Right lobe of liver (tissue), 6 donors: Measurements from ENCODE around the gene NRXN3. TPM values are rescaled to one million over a fixed set of nuclear protein-coding genes. Genes with fewer than 3 reads are reported as not detected.

Source experiments
- ATAC-seq, 4 donors: fragments of 200-7000 bp; cut with Tn5 transposase; one replicate each; pipeline ENCODE4 v1.9.1; 2020; ENCODE audit warnings: mild to moderate bottlenecking in 4 of 4, moderate library complexity in 4 of 4
- DNase-seq, 3 donors: peaks; one replicate each; pipeline ENCODE4 v3.0.0-alpha.2; 2020
- H3K27ac ChIP-seq, 3 donors: fragments of 200-600 bp; one replicate each; pipeline ENCODE4 v1.8.0; 2022
- H3K27me3 ChIP-seq, 2 donors: fragments of 200-600 bp; one replicate each; pipeline ENCODE4 v1.8.0; 2022
- H3K36me3 ChIP-seq, 4 donors: fragments of 200-600 bp; sonication (generic) in 1 of 4; one replicate each; pipeline versions ENCODE4 v1.5.1 to v1.8.0; 2017 to 2022; ENCODE audit warnings: control low read depth in 1 of 4
- H3K4me1 ChIP-seq, 4 donors: fragments of 200-600 bp; sonication (generic) in 1 of 4; one replicate each; pipeline versions ENCODE4 v1.5.1 to v1.8.0; 2017 to 2022; ENCODE audit warnings: control low read depth in 1 of 4
- H3K4me3 ChIP-seq, 3 donors: fragments of 200-600 bp; one replicate each; pipeline ENCODE4 v1.8.0; 2022
- H3K9me3 ChIP-seq, 4 donors: fragments of 200-600 bp; sonication (generic) in 1 of 4; one replicate each; pipeline versions ENCODE4 v1.5.1 to v1.8.0; 2017 to 2022; ENCODE audit warnings: control low read depth in 1 of 4
- CTCF ChIP-seq, 4 donors: fragments of 200-600 bp in 3 of 4; fragments of 450-650 bp in 1 of 4; IDR thresholded peaks; one replicate each; pipeline versions ENCODE4 v1.5.1 to v1.8.0; 2016 to 2022; ENCODE audit warnings: antibody characterized with exemption in 4 of 4, mild to moderate bottlenecking in 2 of 4
- POLR2A ChIP-seq: fragments of 450-650 bp; IDR thresholded peaks from one replicate; pipeline ENCODE4 v1.6.1; 2017; ENCODE audit warnings: antibody characterized with exemption, mild to moderate bottlenecking
- WGBS: methylation state at CpG from one replicate; pipeline ENCODE4 v1.1.6; 2018; ENCODE audit warnings: low coverage, low lambda C conversion rate; ENCODE audit not compliant: insufficient coverage; ENCODE audit errors: missing lambda C conversion rate; 5-methylcytosine and 5-hydroxymethylcytosine counted together
- intact Hi-C, 2 donors: fragments of 100-400 bp; cut with DNase I; formaldehyde crosslinking; loops; one replicate each; pipeline versions ENCODE4 v1.11.2 to v1.14.1; 2022
- total RNA-seq, 6 experiments: library from RNA; depleted of rRNA in 2 of 6; stranded (reverse); fragments of >200 nt in 2 of 6; fragmentation: NEBNext Ultra II Directional in 3 of 6; extraction: Animal tissue kit (Norgen Biotek cat#: 25700) in 3 of 6; gene quantifications; one replicate each; pipeline versions ENCODE4 v1.1.0 to v1.2.4, GENCODE V29; 2016 to 2023
- donor health status: DM: no; HTN: yes; CAD: no.
- donor health status: DM: no; HTN: no; CAD: no.
- donor health status: DM: no; HTN: no; CAD: no.
- donor health status: DM: no; HTN: yes; CAD: no.
- donor health status: DM: no; HTN: yes; CAD: no.

Gene NRXN3
- total RNA-seq, 6 experiments from 2014 or later = 0.06 to 0.51 (median 0.23) TPM; not detected in 1

DNA sequence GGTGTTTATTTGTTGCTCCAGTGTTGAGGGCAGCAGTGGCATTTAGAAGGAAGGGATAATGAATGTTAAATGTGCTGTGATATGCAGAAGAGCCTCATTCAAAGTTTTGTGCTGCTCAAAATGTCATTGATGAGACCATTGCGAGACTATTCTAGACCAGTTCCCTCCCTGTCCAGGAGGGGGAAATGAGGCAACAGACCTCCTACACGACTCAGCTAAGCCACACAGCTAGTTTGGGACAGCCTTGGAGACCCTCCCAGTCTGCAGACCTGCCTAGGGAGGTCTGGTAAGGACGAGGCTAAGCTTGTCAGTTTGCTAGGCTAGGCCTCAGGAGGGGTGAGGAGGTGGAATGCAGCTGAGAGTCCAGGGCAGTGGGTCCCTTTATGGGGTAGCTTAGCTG lies 116.0 kb downstream of the NRXN3 start:
- peak in 1 of 4 donors; percentile 25 for ATAC-seq
- Histone ChIP-seq H3K9me3 (no peaks in the 10 kb centered on the region), H3K27ac (no peak overlapping the region), H3K36me3 (no peaks in the 10 kb centered on the region), H3K27me3 (no peaks in the 10 kb centered on the region), H3K4me3 (no peak overlapping the region), H3K4me1 (no peaks in the 10 kb centered on the region)
- DNase-seq = no peak
- no CpG with 5 or more reads among the region's 3 CpGs for WGBS
- TF ChIP-seq CTCF (IDR thresholded peaks at IDR 0.05) = no peak
- TF ChIP-seq POLR2A = no peak
- intact Hi-C loops = no loop called here

GRCh38 chr14:78292003-78292402 lies 121.8 kb downstream of the NRXN3 start:
- H3K27ac ChIP-seq = no peak overlapping the region
- intact Hi-C loops = no loop called here
- no peaks in the 10 kb centered on the region for H3K9me3 ChIP-seq
- DNase-seq (no peak), ATAC-seq (no peak)
- H3K4me3 ChIP-seq = no peak overlapping the region
- H3K4me1 ChIP-seq = no peaks in the 10 kb centered on the region
- H3K36me3 ChIP-seq = no peaks in the 10 kb centered on the region
- 45% methylated on average over 3 of the region's 3 CpGs for WGBS
- H3K27me3 ChIP-seq = no peaks in the 10 kb centered on the region
- TF ChIP-seq CTCF (IDR thresholded peaks at IDR 0.05) (no peak), POLR2A (no peak)

DNA sequence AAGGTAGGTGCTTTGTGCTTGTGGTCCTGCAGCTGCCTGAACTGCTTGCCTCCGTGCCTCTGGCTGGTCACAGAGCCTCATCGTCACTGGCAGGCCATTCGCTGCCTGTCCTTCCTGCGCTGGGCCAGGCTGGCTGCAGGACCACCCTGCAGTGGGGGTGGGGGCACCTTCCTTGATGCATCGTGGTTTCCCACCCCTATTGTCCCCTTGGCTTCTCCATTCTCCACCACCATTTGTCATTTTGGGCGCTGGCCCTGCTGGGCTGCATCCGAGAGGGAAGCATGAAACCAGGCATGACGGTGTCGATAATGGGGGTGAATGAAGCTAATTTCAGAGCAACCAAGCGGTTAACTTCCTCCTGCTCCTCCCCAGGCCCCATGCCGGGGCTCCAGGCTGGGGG lies 127.7 kb downstream of the NRXN3 start:
- no peak for TF ChIP-seq POLR2A
- no peak for TF ChIP-seq CTCF (IDR thresholded peaks at IDR 0.05)
- no peak overlapping the region for H3K27ac ChIP-seq
- no peak overlapping the region for H3K4me3 ChIP-seq
- H3K9me3 ChIP-seq = no peaks in the 10 kb centered on the region
- H3K4me1 ChIP-seq = no peaks in the 10 kb centered on the region
- intact Hi-C loops = no loop called here
- DNase-seq (no peak), ATAC-seq (no peak)
- no peaks in the 10 kb centered on the region for H3K27me3 ChIP-seq
- H3K36me3 ChIP-seq = no peaks in the 10 kb centered on the region
- 34% methylated on average over 11 of the region's 11 CpGs for WGBS

- ATAC-seq (no peak), DNase-seq (no peak)
- H3K4me3 ChIP-seq = no peak overlapping the region
- H3K27ac ChIP-seq = no peak overlapping the region
- 57% methylated on average over 1 of the region's 1 CpG for WGBS
- no peaks in the 10 kb centered on the region for H3K4me1 ChIP-seq
- no peaks in the 10 kb centered on the region for H3K27me3 ChIP-seq
- intact Hi-C loops = no loop called here
- TF ChIP-seq POLR2A (no peak), CTCF (IDR thresholded peaks at IDR 0.05) (no peak)
- H3K36me3 ChIP-seq = no peaks in the 10 kb centered on the region
- no peaks in the 10 kb centered on the region for H3K9me3 ChIP-seq
Observed at GRCh38 chr14:78298298-78298697, 128.1 kb downstream of the NRXN3 start.

DNA sequence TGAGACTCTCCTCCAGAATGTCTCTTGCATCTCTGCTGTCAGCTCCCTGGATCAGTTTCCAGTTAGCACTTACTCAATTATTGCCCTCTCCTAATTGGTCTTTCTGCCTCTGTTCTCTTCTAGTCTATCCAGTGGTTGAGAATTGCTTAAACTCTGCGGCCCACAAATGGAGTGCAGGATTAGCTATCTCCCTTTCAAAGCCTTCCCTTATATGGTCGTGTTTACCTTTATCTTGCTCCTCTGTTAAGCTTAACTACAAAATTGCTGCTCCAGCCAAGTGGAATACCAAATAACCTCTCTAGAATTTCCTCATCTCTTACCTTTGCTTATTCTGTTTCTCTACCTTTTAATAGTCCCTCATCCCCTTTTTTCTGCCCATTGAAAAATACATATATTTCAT lies 132.7 kb downstream of the NRXN3 start:
- DNase-seq (no peak), ATAC-seq (no peak)
- Histone ChIP-seq H3K4me3 (no peak overlapping the region), H3K4me1 (no peaks in the 10 kb centered on the region), H3K9me3 (no peaks in the 10 kb centered on the region), H3K27me3 (no peaks in the 10 kb centered on the region), H3K36me3 (no peaks in the 10 kb centered on the region), H3K27ac (no peak overlapping the region)
- intact Hi-C loops = no loop called here
- 20% methylated on average over 2 of the region's 2 CpGs for whole genome bisulfite sequencing
- TF ChIP-seq CTCF (IDR thresholded peaks at IDR 0.05) (no peak), POLR2A (no peak)
